GM21381 (cell line): Measurements from ENCODE around the gene ZNF385B.
"Not testable (repeated sequence)": the region's sequence is repeated elsewhere in the genome, so short reads cannot be mapped to it uniquely, and the experiment has no call there.

ENCODE experiments used
- ATAC-seq: cut with Tn5 transposase; IDR thresholded peaks from one replicate; pipeline ENCODE4 v1.9.1; 2021; ENCODE audit warnings: mild to moderate bottlenecking, moderate library complexity; ENCODE audit not compliant: unreplicated experiment

ZNF385B gene

DNA sequence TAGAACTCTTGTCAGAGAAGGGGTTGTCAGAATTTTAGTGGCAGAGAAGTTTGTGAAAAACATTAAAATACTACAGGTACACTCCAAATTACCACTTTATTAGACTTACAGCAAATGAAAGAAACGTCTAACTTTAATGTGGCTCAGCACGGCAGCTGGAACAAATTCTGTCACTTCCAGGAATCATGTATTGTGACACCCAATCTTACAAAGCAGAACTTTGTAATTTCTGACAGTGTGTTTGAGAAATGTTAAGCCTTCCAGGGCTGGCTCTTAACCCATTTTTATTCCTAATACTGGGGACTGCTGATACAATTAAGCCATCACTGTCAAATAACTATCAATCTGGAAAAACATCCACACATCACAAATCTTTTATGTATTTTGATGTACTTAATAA, 216.4 kb downstream of the ZNF385B start:
- no peak for ATAC-seq

DNA sequence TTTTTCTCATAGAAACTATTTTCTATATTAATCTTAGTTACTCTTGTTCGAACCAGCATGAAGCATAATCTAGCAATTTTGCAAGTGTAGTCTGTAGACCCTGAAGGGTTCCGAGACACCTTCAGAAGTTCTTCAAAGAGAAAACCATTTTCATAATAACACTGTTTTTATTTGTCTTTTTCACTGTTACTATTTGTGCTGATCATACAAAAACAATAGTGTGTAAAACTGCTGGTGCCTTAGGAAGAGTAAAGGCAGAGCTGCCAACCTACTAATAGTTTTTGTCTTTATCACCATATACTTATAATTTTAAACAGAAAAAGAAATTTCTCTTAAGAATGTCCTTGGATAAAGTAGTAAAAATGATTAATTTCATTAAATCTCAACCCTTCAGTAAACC, 218.9 kb downstream of the ZNF385B start:
- ATAC-seq, result no peak

DNA sequence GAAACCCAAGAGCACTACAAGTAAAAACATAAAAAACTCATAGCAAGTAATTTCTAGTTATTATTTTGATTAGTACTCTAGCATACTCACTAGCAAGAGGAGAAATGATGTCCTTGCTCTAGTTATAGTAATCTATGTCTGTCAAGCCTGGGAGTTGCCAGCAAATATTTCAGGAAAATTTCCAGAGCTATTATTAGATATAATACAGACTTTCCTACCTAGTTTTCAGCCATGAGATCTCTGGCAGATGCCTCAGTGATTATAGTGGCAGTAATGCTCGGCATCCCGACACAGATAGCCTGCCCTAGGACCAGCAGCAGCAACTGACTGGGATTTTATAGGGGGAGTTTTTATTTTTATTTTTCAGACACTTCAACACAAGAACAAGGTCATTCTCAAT, 224.4 kb downstream of the ZNF385B start:
- ATAC-seq, result no peak

DNA sequence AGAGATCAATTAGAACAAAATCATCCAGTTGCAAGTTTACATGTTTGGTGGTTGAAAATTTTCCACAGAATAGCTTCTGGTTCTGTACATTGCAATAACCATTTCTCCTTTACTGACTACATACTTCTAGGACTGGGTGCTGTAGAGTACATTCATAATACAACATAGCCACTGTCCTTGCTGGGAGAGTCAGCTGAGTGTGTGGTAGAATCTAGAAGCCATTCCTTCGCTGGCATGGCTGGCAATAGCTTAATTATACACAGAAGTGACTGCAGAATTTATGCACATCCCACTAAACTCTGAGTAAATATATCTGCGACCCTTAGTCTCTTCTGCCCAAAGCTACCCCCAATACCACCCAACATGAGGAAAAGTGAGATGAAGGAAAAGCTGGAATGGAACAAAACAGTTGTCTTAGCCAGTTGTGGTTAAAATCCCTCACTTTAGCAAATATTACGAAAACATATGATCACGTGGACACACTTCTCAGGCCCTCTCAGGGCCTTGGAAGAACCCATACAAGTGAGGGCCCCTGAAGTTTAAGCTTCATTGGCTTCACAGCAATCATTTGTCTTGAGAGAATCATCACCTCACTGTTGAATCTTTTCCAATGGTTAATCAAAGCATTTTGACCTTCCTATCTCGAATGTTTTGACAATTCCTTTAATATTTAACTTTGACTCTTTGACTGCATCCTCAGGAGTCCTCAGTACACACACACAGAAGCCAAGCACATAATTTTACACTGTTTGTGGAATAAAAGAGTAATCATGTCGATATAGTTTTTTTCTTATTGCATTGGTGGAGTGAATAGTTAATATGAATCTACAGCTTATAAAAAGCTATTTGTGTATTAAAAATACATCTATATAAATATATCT, 225.1 kb downstream of the ZNF385B start:
- no peak for ATAC-seq

DNA sequence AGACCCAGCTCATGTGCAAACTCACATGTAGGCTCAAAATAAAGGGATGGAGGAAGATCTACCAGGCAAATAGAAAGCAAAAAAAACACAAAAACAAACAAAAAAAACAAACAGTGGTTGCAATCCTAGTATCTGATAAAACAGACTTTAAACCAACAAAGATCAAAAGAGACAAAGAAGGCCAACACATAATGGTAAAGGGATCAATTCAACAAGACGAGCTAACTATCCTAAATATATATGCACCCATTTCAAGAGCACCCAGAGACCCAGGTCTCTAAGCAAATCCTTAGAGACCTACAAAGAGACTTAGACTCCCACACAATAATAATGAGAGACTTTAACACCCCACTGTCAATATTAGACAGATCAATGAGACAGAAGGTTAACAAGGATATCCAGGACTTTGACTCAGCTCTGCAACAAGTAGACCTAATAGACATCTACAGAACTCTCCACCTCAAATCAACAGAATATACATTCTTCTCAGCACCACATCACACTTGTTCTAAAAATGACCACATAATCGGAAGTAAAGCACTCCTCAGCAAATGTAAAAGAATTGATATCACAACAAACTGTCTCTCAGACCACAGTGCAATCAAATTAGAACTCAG, 229.5 kb downstream of the ZNF385B start:
- ATAC-seq, result not testable (repeated sequence)

DNA sequence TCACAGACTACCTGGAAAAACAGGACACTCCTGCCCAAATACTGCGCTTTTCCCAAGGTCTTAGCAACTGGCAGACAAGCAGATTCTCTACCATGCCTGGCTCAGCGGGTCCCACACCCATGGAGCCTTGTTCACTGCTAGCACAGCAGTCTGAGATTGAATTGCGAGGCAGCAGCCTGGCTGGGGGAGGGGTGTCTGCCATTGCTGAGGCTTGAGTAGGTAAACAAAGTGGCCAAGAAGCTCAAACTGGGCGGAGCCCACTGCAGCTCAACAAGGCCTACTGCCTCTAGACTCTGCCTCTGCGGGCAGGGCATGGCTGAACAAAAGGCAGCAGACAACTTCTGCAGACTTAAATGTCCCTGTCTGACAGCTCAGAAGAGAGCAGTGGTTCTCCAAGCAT, 231.6 kb downstream of the ZNF385B start:
- not testable (repeated sequence) for ATAC-seq

DNA sequence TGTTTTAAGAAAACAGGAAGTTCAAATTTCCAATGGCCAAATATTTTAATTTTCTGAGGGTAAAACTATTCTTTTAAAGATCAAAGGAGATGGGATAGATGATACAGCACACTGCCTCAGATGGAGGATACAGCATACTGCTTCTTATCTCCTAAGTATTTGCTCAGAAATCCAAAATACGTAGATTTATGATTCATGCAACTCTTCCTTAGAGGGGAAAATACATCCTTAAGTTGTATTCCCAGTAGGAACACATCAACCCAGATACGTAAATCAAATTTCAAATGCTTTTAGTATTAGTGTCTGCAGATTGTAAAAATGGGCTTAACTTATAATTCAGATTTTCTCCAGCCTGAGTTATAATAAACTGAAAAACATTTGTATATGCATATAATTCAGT, 235.2 kb downstream of the ZNF385B start:
- ATAC-seq, result no peak

DNA sequence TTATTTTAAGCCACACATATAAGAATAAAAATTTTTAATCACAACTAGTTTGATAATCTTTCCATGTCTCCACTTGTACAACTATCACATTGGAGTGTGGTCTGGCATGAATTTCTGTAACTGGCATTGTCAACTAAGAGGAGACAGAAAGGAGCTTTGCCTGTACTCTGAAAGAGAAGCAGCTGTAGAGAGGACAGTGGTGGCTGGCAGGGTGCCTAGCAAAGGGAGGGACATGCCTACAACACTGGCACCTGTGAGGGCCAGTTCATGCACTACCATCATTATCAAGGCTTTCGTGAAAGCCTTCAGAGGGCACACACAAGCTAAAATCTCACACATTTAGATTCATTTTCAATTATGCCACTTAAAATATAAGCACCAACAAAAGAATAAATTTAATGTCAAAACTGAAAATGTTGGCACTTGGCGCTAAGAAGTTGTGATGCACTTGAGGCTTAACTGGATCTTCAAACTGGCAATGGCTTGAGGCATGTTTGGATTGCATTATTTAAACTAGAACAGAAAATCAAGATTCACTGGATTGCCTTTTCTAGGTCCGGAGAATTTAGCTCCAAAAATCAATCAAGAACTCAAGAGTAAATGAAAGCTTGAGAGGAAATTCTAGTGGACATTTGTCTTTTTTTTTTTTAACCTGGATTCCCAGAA, 238.6 kb downstream of the ZNF385B start:
- ATAC-seq, result no peak

DNA sequence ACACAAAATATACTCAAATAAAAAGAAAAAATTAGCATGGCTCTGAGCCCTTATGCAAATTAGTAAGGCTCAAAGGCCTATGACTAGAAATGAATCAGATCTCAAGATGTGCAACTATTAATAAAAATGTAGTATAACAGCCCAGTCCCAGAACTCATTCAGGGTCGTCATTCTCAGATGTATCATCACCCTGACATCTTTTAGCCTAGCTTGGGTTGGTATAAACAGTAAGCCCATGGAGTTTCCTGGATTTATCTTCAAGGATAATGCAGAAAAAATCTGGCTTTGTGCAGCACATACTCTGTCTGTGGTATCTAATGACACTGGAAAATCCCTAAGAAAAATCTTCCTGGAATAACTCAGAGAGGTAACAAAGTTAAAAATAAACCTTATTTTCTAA, 239.3 kb downstream of the ZNF385B start:
- no peak for ATAC-seq

DNA sequence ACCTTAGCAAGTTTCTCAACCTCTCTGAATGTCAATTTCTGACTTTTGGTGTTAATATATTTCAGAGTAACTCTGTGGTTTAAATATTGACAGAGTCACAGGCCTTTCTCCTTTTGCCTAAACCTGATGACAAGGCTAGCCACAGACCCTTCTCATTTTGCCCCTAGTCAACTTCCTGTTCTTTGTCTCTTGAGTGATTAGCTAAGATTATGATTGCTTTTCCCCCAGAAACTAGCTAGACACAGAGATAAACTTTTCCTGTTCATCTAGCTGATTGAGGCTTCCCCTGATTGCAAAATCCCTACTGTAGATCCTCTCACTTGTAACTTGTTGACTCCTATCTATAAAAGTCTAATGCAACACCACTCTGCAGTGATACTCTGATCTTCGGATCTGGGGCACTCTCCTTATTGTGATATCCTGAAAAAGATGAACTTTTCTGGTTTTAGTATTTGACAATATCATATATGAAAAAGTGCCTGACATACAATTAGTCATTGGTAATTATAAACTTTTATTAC, 241.4 kb downstream of the ZNF385B start:
- ATAC-seq, result no peak

DNA sequence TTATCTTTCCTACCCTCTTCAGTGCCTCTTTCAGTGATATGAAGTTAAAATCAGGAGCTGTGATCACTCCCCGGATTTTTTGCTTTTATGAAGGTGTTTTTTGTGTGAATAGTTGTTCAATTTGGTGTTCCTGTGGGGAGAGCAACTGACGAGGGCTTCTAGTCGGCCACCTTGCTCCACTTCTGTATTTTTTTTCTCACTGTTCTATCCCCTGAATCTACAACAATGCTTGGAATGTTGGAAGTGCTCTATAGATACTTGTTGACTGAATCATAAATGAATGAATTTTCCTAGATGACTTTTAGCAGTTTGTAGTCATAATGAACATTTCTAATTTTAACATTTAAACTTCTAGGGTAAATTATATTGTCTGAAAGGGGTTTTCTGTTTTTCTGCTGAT, 247.3 kb downstream of the ZNF385B start:
- no peak for ATAC-seq

DNA sequence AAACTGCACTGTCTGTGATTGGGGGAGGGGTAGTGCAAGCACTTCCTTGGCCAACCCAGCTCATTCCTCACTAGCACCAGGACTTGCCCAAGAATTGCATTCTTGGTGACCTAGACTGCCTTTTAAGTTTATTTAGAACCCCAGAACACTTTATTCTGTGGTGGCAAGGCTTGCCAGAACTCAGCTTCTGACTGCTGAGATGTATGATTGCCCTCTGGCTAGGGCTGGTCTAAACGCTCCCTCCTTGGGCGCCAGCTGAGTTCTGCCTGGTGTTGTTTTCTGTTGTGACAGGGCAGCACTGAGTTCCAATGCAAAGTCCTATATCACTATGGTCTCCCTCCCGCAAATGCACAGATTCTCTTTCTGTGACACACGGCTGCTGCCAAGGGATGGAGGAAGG, 247.7 kb downstream of the ZNF385B start:
- no peak for ATAC-seq

DNA sequence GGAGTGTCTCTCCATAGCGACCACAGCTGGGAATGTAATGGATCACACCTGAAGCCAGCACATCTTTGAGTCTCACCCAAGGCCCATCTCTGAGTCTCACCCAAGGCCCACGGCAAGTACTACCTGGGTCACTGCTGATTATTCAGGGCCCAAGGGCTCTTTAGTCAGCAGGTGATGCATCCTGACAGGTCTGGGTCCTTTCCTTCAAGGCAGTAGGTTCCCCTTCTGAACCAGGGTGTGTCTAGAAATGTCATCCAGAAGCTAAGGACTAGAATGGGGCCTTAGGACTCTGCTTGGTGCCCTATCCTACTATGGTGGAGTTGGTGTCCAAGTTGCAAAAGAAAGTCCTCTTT, 248.1 kb downstream of the ZNF385B start:
- no peak for ATAC-seq

DNA sequence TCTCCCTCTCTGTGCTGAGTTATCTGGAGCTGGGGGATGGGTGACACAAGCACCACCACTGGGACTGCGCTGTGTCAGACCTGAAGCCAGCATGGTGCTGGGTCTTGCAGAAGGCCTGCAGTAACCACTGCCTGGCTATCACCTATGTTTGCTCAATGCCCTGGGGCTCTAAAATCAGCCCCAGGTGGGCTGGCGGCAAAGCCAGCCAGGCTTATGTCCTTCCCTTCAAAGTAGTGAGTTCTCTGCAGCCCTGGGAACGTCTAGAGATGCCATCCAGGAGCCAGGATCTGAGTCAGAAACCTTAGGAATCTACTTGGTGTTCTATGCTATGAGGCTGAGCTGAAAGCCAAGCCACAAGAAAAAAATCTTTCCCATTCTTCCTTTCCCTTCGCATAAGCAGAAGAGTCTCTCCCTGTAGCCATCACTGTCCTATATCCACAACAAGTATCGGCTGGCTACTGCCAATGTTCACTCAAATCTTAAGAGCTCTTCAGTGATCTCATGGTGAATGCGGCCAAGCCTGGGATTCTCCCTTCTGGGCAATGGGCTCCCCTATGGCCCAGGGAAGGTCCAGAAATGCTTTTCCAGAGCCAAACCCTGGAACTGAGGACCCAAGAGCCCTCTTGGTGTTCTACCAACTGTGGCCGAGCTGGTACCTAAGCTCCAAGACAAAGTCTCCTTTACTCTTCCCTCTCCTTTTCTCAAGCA, 248.7 kb downstream of the ZNF385B start:
- ATAC-seq, result no peak

DNA sequence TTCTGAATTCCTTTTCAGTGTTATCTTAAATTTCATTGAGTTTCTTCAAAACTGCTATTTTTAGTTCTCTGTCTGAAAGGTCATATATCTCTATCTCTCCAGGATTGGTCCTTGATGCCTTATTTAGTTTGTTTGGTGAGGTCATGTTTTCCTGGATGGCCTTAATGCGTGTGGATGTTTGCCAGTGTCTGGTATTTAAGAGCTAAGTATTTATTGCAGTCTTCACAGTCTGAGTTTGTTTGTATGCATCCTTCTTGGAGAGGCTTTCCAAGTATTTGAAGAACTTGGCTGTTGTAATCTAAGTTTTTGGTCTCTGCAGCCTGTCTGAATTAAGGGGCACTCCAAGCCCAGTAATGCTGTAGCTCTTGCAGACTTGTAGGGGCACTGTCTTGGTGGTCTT, 249.3 kb downstream of the ZNF385B start:
- ATAC-seq, result no peak

DNA sequence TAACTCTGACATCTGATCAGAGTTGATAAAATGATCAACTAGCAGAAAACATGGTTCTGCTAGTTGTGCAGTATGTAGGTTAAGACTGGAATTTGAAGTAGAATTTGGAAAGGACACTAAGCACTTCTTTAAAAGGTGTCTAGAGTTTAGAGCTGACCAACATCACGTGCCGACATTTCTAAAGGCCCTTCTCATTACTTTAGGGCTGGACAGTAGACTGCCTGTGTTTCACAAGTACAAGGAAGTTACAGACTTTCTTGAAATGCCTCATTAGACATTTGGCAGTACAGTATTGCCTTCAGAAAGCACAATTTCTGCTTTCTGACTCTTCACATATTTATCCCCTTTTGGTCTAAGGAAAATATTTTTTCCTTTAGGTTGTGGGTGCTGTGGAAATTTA, 255.3 kb downstream of the ZNF385B start:
- no peak for ATAC-seq

DNA sequence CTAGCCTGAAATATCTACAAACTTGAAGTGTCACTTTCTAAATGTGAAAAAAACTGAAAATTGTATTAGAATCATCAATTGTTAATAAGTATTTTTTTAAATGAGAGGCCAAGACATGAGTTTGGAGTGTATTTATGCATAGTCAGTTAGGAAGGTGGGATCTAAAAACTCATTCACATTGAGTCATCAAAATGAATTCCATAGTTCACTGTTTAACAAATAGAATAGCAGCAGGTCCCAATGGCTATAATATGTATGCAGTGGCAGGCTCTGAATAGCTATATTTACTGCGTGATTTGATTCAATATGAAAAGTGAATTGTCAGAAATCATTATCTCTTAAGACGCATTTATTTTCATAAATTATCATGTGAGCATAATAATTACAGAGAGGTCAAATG, 256.1 kb downstream of the ZNF385B start:
- no peak for ATAC-seq

DNA sequence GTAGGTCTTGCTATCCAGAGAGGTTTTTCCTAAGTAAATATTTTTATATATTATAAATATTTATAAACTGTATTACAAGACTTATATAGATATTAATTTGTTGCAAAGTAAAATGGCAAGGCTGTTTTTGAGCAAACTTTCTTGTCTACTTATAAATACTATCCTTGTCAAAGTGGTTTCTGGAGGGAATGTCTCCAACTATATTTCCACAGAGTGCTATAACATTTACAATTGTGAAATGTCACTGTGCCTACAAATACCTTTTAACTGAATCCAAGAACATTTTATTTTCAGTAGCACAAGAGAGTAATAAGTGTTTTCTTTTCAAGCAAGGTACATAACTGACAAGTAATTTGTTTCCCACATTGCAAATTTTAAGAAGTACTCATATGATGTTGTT, 256.8 kb downstream of the ZNF385B start:
- no peak for ATAC-seq

DNA sequence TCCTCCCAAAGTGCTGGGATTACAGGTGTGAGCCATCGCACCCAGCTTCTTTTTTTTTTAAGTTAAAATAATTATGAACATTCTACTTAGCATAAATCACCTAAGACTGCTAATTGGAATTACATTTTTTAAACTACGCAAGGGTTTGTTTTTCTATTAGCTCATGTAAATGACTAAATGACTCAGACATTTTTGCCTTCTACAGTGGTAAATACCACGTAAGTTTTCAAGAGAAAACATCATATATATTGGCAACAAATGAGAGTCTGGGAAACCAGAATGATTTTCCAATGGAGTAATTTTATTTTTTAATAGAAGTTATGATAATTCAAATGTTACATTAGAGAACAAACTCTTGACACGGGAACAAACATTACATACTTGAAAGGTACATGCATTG, 259.0 kb downstream of the ZNF385B start:
- ATAC-seq, result no peak

DNA sequence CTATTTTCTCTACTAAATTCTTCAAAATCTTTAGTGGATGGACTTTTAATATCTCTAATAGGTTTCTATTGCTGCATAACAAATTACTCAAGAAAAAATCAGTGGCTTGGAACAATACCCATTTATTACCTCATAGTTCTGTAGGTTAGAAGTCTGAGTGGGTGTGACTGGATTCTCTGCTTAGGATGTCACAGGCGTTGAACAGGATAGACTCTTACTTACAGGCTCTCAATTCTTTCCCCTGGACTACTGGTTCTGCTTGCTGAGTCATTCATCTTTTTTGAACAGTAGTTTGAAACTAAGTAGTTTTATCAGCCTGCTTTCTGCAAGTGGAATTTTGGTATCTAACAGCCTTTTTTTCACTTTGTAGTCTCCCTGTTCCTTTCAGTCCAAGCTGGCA, 265.4 kb downstream of the ZNF385B start:
- no peak for ATAC-seq

DNA sequence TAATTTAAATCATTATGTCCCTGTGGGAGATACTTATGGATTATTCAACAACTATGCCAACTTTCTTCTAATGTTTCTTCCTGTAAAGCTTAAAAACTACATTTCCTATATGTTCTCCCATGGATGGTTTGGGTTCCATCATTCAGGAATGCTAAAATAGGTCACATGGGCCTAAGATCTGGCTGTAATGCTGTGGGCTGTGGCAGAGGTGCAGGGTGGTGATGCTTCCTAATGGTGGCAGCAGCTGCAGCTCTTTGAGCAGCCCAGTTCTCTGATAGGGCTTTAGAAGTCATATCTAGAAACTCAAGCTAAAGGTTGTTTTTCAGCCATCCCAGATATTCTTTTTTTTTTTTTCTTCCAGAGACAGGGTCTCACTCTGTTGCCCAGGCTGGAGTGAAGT, 266.1 kb downstream of the ZNF385B start:
- ATAC-seq, result no peak
